Transverse colon (tissue), 4 donors: ENCODE measurements around the gene RABEP2.
"Not testable (repeated sequence)": the region's sequence is repeated elsewhere in the genome, so short reads cannot be mapped to it uniquely, and the experiment has no call there.

Source experiments
- CTCF ChIP-seq, 5 experiments: fragments of 200-600 bp in 3 of 5; fragments of 450-650 bp in 2 of 5; sonication (generic) in 3 of 5; IDR thresholded peaks; 1 replicate in 2 of 5; 2 replicates in 3 of 5; pipeline ENCODE4 v1.5.1; 2016 to 2017; ENCODE audit warnings: antibody characterized with exemption in 5 of 5, inconsistent platforms in 3 of 5, mild to moderate bottlenecking in 2 of 5, moderate library complexity in 1 of 5
- EP300 ChIP-seq: sonication (generic); formaldehyde crosslinking; IDR thresholded peaks from one replicate; pipeline ENCODE4 v1.6.1; 2017; ENCODE audit warnings: antibody characterized with exemption, low read depth
- POLR2AphosphoS5 ChIP-seq, 3 donors: sonication (generic); formaldehyde crosslinking; IDR thresholded peaks; one replicate each; pipeline ENCODE4 v1.6.1; 2016; ENCODE audit warnings: antibody characterized with exemption in 3 of 3

- TF ChIP-seq CTCF (IDR thresholded peaks at IDR 0.05); POLR2AphosphoS5 (IDR thresholded peaks at IDR 0.05); EP300: not testable (repeated sequence)
Measured at GRCh38 chr16:28867646-28868045, 57.4 kb downstream of the RABEP2 start.
